IPS DF 6.9 (cell line): Measurements from ENCODE around the gene CRIM1.
"Not testable (repeated sequence)": the region's sequence is repeated elsewhere in the genome, so short reads cannot be mapped to it uniquely, and the experiment has no call there.

Source experiments
- DNase-seq: peaks from one replicate; pipeline ENCODE4 v3.0.0-alpha.2; 2013; ENCODE audit warnings: low read depth, low spot score
- H3K27ac ChIP-seq: one replicate; pipeline ENCODE4 v1.5.1; 2013; ENCODE audit warnings: low read length, control low read depth
- H3K27me3 ChIP-seq: 2 replicates; pipeline ENCODE4 v1.6.1; 2013; ENCODE audit warnings: mild to moderate bottlenecking, low read length; ENCODE audit not compliant: control insufficient read depth, insufficient read depth
- H3K36me3 ChIP-seq: 2 replicates; pipeline ENCODE4 v1.6.1; 2013; ENCODE audit warnings: low read length; ENCODE audit not compliant: control insufficient read depth, insufficient read depth
- H3K4me1 ChIP-seq: 2 replicates; pipeline ENCODE4 v1.6.1; 2013; ENCODE audit warnings: low read length; ENCODE audit not compliant: control insufficient read depth, insufficient read depth
- H3K4me3 ChIP-seq: 2 replicates; pipeline ENCODE4 v1.5.1; 2013; ENCODE audit warnings: mild to moderate bottlenecking, low read length
- H3K9me3 ChIP-seq: 2 replicates; pipeline ENCODE4 v1.6.1; 2013; ENCODE audit warnings: low read length, inconsistent platforms; ENCODE audit not compliant: control insufficient read depth, insufficient read depth
- WGBS: extraction: QIAGEN DNeasy Blood & Tissue Kit; methylation state at CpG from one replicate; pipeline ENCODE4 v1.1.7; 2013; ENCODE audit warnings: mixed read lengths, missing lambda C conversion rate; ENCODE audit not compliant: insufficient read length, insufficient coverage; 5-methylcytosine and 5-hydroxymethylcytosine counted together

The CRIM1 gene

DNA sequence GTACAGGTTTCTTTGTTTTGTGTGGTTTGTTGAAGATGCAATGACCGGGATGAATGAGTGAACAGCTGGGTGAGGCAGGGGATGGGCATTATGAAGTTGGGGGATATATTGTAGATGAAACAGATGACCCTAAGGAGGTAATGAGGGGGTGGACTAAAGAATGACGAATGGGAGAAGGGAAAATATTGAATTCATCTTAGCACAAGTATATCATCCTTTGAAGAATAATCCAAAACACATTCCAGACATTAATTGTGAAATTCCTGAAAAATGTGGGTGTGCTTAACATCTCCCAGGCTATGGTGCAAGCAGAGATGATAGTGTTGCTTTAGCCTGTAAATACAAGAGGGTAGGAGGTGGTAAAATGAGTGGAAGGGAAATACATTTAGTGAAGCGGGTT is 5.8 kb downstream of the CRIM1 start:
- peaks cover 7% of the 10 kb centered on the region for H3K4me1 ChIP-seq
- H3K9me3 ChIP-seq: no peaks in the 10 kb centered on the region
- no peak overlapping the region for H3K4me3 ChIP-seq
- DNase-seq: no peak
- H3K27me3 ChIP-seq: no peaks in the 10 kb centered on the region
- WGBS: 100% methylated on average over 1 of the region's 3 CpGs
- H3K36me3 ChIP-seq: no peaks in the 10 kb centered on the region
- no peak overlapping the region for H3K27ac ChIP-seq

GRCh38 chr2:36362291-36362690 is 6.7 kb downstream of the CRIM1 start:
- no peak overlapping the region for H3K4me3 ChIP-seq
- DNase-seq: no peak
- WGBS: no CpG with 5 or more reads among the region's 3 CpGs
- H3K36me3 ChIP-seq: no peaks in the 10 kb centered on the region
- H3K9me3 ChIP-seq: no peaks in the 10 kb centered on the region
- peaks cover 7% of the 10 kb centered on the region for H3K4me1 ChIP-seq
- H3K27me3 ChIP-seq: no peaks in the 10 kb centered on the region
- H3K27ac ChIP-seq: no peak overlapping the region

- WGBS: no CpG with 5 or more reads among the region's 2 CpGs
- not testable (repeated sequence) for H3K4me1 ChIP-seq, DNase-seq
Observed at GRCh38 chr2:36363085-36363484, 7.5 kb downstream of the CRIM1 start.

GRCh38 chr2:36366491-36367120 is 11.0 kb downstream of the CRIM1 start:
- WGBS: no CpG with 5 or more reads among the region's 3 CpGs
- DNase-seq: no peak
- Histone ChIP-seq H3K36me3 (peaks cover 2% of the 10 kb centered on the region; the same call in 1 of the 2 replicates), H3K27ac (no peak overlapping the region), H3K27me3 (no peaks in the 10 kb centered on the region), H3K4me1 (peaks cover 17% of the 10 kb centered on the region), H3K9me3 (no peaks in the 10 kb centered on the region), H3K4me3 (no peak overlapping the region)

More at GRCh38 chr2:36363085-36363484, 7.5 kb downstream of the CRIM1 start:
- H3K36me3 ChIP-seq, H3K4me3 ChIP-seq, H3K27ac ChIP-seq, H3K27me3 ChIP-seq, H3K9me3 ChIP-seq: not testable (repeated sequence)

- Histone ChIP-seq H3K4me1 (peaks cover 17% of the 10 kb centered on the region), H3K27ac (no peak overlapping the region), H3K4me3 (no peak overlapping the region), H3K9me3 (no peaks in the 10 kb centered on the region), H3K36me3 (peaks cover 2% of the 10 kb centered on the region; the same call in 1 of the 2 replicates), H3K27me3 (no peaks in the 10 kb centered on the region)
- DNase-seq: no peak
- WGBS: no CpG with 5 or more reads among the region's 4 CpGs
Observed at GRCh38 chr2:36367486-36367885, 11.9 kb downstream of the CRIM1 start.

DNA sequence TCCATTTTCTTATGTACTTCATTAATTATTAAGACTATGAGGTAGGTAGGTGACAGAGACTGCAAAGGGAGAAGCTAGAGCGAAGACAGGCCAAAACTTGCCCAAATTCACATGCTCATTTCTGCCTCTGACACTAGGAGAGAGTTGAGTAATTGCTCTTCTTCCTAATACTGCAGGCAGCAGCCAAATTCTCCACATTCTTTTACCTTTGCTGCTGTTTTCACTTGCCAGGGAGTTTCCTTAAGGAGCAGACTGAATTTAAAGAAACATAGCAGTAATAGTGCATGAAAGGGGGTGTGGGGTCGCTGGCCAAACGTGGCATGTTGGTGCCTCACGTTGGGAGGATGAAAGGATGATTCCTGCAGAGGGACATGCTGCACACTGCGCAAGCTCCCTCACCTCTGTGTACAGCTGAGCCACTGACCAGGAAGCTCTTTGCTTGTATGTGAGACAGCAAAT is 12.3 kb downstream of the CRIM1 start:
- Histone ChIP-seq H3K4me1 (peaks cover 18% of the 10 kb centered on the region), H3K4me3 (no peak overlapping the region), H3K27me3 (no peaks in the 10 kb centered on the region), H3K9me3 (no peaks in the 10 kb centered on the region), H3K27ac (no peak overlapping the region), H3K36me3 (peaks cover 2% of the 10 kb centered on the region; the same call in 1 of the 2 replicates)
- no peak for DNase-seq
- no CpG with 5 or more reads among the region's 5 CpGs for WGBS

DNA sequence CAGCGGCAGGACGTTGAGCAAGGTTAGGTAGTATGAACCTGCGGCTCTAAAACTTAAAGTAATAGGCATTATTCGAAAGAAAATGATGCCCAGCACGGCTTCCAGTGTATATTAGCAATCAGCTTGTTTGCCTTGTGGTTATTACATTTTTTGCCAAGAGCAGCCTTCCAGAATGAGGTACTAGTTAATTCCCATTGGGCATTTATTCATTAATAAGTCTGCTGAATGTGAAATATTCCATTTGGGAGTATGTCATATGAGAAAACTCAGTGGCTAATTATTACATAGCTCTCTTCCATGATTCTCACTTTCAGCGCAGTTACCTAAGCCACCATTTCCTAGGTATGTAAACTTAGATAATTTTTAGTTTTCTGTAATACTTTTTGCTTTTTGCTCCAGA is 12.9 kb downstream of the CRIM1 start:
- no peak overlapping the region for H3K27ac ChIP-seq

GRCh38 chr2:36369163-36369562 is 13.6 kb downstream of the CRIM1 start:
- no peak for DNase-seq
- Histone ChIP-seq H3K4me3 (no peak overlapping the region), H3K27ac (no peak overlapping the region), H3K4me1 (peaks cover 19% of the 10 kb centered on the region), H3K9me3 (no peaks in the 10 kb centered on the region), H3K27me3 (no peaks in the 10 kb centered on the region), H3K36me3 (peaks cover 2% of the 10 kb centered on the region; the same call in 1 of the 2 replicates)
- WGBS: no CpG with 5 or more reads among the region's 1 CpG

More for the DNA sequence above, 12.9 kb downstream of the CRIM1 start:
- Histone ChIP-seq H3K36me3 (peaks cover 2% of the 10 kb centered on the region; the same call in 1 of the 2 replicates), H3K4me1 (peaks cover 20% of the 10 kb centered on the region), H3K9me3 (no peaks in the 10 kb centered on the region), H3K4me3 (no peak overlapping the region), H3K27me3 (no peaks in the 10 kb centered on the region)
- no peak for DNase-seq
- no CpG with 5 or more reads among the region's 6 CpGs for WGBS

DNA sequence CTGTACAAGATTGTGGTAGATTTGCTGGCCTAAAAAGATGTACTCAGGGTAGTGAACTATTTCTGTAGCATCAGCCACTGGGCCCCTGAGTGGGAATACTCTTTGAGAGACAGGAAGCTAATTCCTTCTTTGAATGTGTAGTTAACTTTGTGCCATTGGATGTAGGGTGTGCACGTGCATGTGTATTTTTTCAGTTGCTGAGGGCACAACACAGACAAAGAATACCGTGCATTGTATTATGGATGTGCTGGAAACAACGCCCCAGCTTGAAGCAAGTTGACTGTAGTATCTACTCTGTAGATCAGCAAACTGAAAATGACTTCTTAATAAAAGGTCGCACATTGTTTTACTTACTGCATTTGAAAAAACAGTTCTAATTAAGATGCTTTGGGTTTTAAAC is 14.1 kb downstream of the CRIM1 start:
- no peak overlapping the region for H3K27ac ChIP-seq
- H3K27me3 ChIP-seq: no peaks in the 10 kb centered on the region
- DNase-seq: no peak
- peaks cover 19% of the 10 kb centered on the region for H3K4me1 ChIP-seq
- H3K36me3 ChIP-seq: peaks cover 2% of the 10 kb centered on the region; the same call in 1 of the 2 replicates
- H3K4me3 ChIP-seq: no peak overlapping the region
- WGBS: no CpG with 5 or more reads among the region's 4 CpGs
- no peaks in the 10 kb centered on the region for H3K9me3 ChIP-seq

DNA sequence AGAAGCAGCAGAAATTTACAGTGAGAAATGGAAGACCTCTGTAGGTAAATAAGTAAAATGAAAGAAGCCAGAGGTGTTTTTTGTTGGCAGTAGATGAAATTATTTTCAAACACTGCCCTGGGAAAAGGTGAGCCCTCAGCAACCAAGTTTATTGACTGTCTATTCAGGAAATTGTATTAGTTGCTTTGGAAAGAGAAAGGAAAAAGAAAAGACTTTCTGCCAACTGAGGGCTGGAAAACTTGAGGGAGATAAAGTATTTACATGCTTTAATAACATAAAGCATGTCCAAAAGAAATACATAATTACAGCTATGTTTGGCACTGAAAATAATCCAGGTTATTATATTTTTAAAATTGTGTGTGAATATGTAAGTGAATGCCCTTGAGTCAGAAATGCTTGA is 14.7 kb downstream of the CRIM1 start:
- peaks cover 18% of the 10 kb centered on the region for H3K4me1 ChIP-seq
- no peak overlapping the region for H3K4me3 ChIP-seq
- peaks cover 2% of the 10 kb centered on the region; the same call in 1 of the 2 replicates for H3K36me3 ChIP-seq

More for the DNA sequence above, 14.7 kb downstream of the CRIM1 start:
- DNase-seq: no peak
- H3K27me3 ChIP-seq: no peaks in the 10 kb centered on the region
- H3K9me3 ChIP-seq: no peaks in the 10 kb centered on the region
- H3K27ac ChIP-seq: no peak overlapping the region
